IMR-90 (cell line): ENCODE results near the gene AKNA.

Experiments used
- CEBPB ChIP-seq: IDR thresholded peaks from 2 replicates; pipeline ENCODE4 v1.6.1; 2012; ENCODE audit warnings: low read depth, low read length, improper control_type of control experiment
- CTCF ChIP-seq: conservative IDR thresholded peaks from 2 replicates; pipeline ENCODE4 v1.5.1; 2012; ENCODE audit warnings: mild to moderate bottlenecking, low read depth, low read length, improper control_type of control experiment
- ELK1 ChIP-seq: fragments of 150-350 bp; IDR thresholded peaks from 2 replicates; pipeline ENCODE4 v1.6.1; 2016; ENCODE audit warnings: low read depth, mild to moderate bottlenecking, low read length, moderate library complexity, borderline replicate concordance
- MAZ ChIP-seq: IDR thresholded peaks from 2 replicates; pipeline ENCODE4 v1.6.1; 2012; ENCODE audit warnings: low read depth, mild to moderate bottlenecking, low read length, improper control_type of control experiment, moderate library complexity, borderline replicate concordance
- MXI1 ChIP-seq: IDR thresholded peaks from 2 replicates; pipeline ENCODE4 v1.6.1; 2012; ENCODE audit warnings: low read depth, mild to moderate bottlenecking, low read length, moderate library complexity, borderline replicate concordance
- POLR2A ChIP-seq: IDR thresholded peaks from 2 replicates; pipeline ENCODE4 v1.6.1; 2012; ENCODE audit warnings: mild to moderate bottlenecking, low read depth, low read length
- RAD21 ChIP-seq: IDR thresholded peaks from 2 replicates; pipeline ENCODE4 v1.6.1; 2012; ENCODE audit warnings: low read length, improper control_type of control experiment
- RFX5 ChIP-seq: IDR thresholded peaks from 2 replicates; pipeline ENCODE4 v1.8.0; 2012; ENCODE audit warnings: low read depth, mild to moderate bottlenecking, low read length, moderate library complexity
- SMC3 ChIP-seq: fragments of 150-350 bp; IDR thresholded peaks from 2 replicates; pipeline ENCODE4 v1.6.1; 2016; ENCODE audit warnings: low read depth, mild to moderate bottlenecking, antibody characterized with exemption, low read length, moderate library complexity
- USF2 ChIP-seq: fragments of 150-350 bp; IDR thresholded peaks from 2 replicates; pipeline ENCODE4 v1.6.1; 2017; ENCODE audit warnings: mild to moderate bottlenecking, antibody characterized with exemption, low read length, low read depth

GRCh38 chr9:114347675-114348074 is 40.1 kb downstream of the AKNA start:
- TF ChIP-seq CTCF (no peak), POLR2A (no peak), MAZ (no peak), RFX5 (no peak), RAD21 (no peak), CEBPB (no peak), MXI1 (no peak), ELK1 (no peak), USF2 (no peak), SMC3 (no peak)
